ENCODE measurements around the gene SVIP.

DNA sequence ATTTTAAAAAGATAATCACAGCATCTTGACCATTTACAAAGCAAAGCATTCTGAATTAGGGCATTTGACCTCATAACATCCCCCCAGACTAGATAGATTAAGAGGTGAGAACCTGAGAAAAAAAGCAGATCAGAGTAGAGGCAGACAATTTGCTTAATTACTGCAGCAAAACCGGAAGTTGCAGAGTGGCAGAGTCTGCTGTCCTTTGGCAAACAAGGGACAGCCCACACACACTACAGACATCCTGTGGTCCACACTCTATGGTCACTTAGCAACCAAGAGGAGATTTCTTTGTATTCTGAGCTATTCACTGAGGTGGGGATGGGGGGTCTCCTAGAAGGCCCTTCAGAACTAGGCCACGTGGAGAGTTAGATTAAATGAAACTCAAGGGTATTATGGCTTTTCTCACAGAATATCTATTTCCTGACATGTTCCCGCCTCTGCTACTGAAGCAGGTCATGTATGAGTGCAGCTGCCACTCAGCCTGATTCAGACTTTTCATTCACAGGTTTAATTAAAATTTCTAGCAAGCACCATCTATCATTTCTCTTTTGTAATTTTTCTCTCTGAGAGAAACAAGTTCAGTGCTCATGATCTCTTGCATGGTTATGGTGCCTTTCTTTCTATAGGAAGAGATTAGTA is 48.5 kb downstream of the SVIP start:
- TF ChIP-seq, protein P1, sequence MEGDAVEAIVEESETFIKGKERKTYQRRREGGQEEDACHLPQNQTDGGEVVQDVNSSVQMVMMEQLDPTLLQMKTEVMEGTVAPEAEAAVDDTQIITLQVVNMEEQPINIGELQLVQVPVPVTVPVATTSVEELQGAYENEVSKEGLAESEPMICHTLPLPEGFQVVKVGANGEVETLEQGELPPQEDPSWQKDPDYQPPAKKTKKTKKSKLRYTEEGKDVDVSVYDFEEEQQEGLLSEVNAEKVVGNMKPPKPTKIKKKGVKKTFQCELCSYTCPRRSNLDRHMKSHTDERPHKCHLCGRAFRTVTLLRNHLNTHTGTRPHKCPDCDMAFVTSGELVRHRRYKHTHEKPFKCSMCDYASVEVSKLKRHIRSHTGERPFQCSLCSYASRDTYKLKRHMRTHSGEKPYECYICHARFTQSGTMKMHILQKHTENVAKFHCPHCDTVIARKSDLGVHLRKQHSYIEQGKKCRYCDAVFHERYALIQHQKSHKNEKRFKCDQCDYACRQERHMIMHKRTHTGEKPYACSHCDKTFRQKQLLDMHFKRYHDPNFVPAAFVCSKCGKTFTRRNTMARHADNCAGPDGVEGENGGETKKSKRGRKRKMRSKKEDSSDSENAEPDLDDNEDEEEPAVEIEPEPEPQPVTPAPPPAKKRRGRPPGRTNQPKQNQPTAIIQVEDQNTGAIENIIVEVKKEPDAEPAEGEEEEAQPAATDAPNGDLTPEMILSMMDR (IDR thresholded peaks at IDR 0.05): no peak
- TF ChIP-seq POLR2A (IDR thresholded peaks at IDR 0.05): no peak
